ENCODE data around the gene ZSWIM6.

- TF ChIP-seq CTCF (IDR thresholded peaks at IDR 0.05) = no peak
- no peak for TF ChIP-seq POLR2A (IDR thresholded peaks at IDR 0.05)
These were observed 108.5 kb downstream of the ZSWIM6 start for GRCh38 chr5:61440596-61440995.

Measured in stomach (tissue), 4 donors.